ENCODE measurements around the gene FAM168A. TPM values are rescaled to one million over a fixed set of nuclear protein-coding genes. Genes with fewer than 3 reads are reported as not detected.

FAM168A gene
- total RNA-seq, 4 donors from 2014 or later = 17.5 to 43.4 (median 23.3) TPM

- H3K9me3 ChIP-seq = no peaks in the 10 kb centered on the region
- intact Hi-C loops (cut with DNase I; ENCODE audit: low total_unique reads) (no loop called here), in situ Hi-C loops (cut with MboI; ENCODE audit: low pct_ligation_motif_present in 1 of 4, low pct_unique_long_range_greater_than_20kb in 1 of 4, low sequenced_read_pairs in 3 of 4) (no loop called here)
- no peaks in the 10 kb centered on the region for H3K27me3 ChIP-seq
- no peak overlapping the region for H3K4me3 ChIP-seq
- H3K36me3 ChIP-seq = no peaks in the 10 kb centered on the region
- H3K4me1 ChIP-seq = no peaks in the 10 kb centered on the region
- TF ChIP-seq POLR2A (IDR thresholded peaks at IDR 0.05) (no peak), EP300 (IDR thresholded peaks at IDR 0.05; ENCODE audit: low read depth) (no peak), POLR2AphosphoS5 (IDR thresholded peaks at IDR 0.05) (no peak)
- TF ChIP-seq, protein P1, sequence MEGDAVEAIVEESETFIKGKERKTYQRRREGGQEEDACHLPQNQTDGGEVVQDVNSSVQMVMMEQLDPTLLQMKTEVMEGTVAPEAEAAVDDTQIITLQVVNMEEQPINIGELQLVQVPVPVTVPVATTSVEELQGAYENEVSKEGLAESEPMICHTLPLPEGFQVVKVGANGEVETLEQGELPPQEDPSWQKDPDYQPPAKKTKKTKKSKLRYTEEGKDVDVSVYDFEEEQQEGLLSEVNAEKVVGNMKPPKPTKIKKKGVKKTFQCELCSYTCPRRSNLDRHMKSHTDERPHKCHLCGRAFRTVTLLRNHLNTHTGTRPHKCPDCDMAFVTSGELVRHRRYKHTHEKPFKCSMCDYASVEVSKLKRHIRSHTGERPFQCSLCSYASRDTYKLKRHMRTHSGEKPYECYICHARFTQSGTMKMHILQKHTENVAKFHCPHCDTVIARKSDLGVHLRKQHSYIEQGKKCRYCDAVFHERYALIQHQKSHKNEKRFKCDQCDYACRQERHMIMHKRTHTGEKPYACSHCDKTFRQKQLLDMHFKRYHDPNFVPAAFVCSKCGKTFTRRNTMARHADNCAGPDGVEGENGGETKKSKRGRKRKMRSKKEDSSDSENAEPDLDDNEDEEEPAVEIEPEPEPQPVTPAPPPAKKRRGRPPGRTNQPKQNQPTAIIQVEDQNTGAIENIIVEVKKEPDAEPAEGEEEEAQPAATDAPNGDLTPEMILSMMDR (IDR thresholded peaks at IDR 0.05) = no peak
- WGBS, 2 donors (ENCODE audit: low coverage in 1 of 2) = 89% methylated on average over 19 of the region's 19 CpGs; no CpG with 5 or more reads in 1 of the 2 donors
- no peak for DNase-seq
- no peak overlapping the region for H3K27ac ChIP-seq
Observed at GRCh38 chr11:73359930-73360742, 237.8 kb downstream of the FAM168A start.

DNA sequence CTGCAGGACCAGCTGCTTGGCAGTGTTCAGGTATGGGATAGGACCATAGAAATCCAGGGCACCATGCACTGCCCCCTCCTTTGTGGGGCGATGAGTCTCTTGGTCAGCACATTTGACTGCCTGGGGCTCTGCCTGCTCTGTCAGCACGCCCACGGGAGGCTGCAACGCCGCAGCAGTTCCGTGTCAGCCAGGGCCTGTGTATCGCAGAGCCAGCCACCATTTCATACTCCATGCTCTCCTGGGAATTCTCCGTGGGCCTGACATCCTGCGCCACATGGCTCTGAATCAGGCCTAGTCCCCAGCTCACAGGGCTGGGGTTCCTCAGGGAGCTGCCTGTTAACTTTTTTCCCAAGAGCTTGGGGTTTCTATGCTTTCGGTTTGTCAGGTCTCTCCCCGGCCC lies 238.6 kb downstream of the FAM168A start:
- WGBS, 2 donors (ENCODE audit: low coverage in 1 of 2) = 86% methylated on average over 11 of the region's 11 CpGs; no CpG with 5 or more reads in 1 of the 2 donors
- H3K27me3 ChIP-seq = no peaks in the 10 kb centered on the region
- H3K4me1 ChIP-seq = no peaks in the 10 kb centered on the region
- no peaks in the 10 kb centered on the region for H3K36me3 ChIP-seq
- in situ Hi-C loops (cut with MboI; ENCODE audit: low pct_ligation_motif_present in 1 of 4, low pct_unique_long_range_greater_than_20kb in 1 of 4, low sequenced_read_pairs in 3 of 4) = no loop called here
- no peak for DNase-seq
- TF ChIP-seq POLR2AphosphoS5 (IDR thresholded peaks at IDR 0.05) (no peak), EP300 (IDR thresholded peaks at IDR 0.05; ENCODE audit: low read depth) (no peak), POLR2A (IDR thresholded peaks at IDR 0.05) (no peak)
- TF ChIP-seq, protein P1 (IDR thresholded peaks at IDR 0.05) = no peak
- no peak overlapping the region for H3K4me3 ChIP-seq
- H3K9me3 ChIP-seq = no peaks in the 10 kb centered on the region
- intact Hi-C loops (cut with DNase I; ENCODE audit: low total_unique reads) = no loop called here
- H3K27ac ChIP-seq = no peak overlapping the region

DNA sequence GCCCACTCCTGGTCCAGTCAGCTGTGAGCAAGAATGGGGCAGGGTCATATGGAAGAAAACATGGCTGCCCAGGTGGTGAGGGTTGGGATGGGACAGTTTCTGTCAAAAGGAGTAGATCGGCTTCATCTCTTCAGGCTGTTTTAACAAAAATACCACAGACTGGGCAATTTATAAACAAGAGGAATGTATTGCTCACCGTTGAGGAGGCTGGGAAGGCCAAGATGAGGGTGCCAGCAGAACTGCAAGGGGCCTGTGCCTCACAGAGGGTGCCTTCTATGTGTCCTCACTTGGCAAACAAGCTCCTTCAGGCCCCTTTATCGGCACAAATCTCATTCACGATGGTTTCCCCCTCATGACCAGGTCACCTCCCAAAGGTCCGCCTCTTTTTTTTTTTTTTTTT lies 239.8 kb downstream of the FAM168A start:
- 80 to 100% methylated on average over 2 to 5 of the region's 5 CpGs for WGBS, 2 donors (ENCODE audit: low coverage in 1 of 2)
- intact Hi-C loops (cut with DNase I; ENCODE audit: low total_unique reads) (no loop called here), in situ Hi-C loops (cut with MboI; ENCODE audit: low pct_ligation_motif_present in 1 of 4, low pct_unique_long_range_greater_than_20kb in 1 of 4, low sequenced_read_pairs in 3 of 4) (no loop called here)
- Histone ChIP-seq H3K27me3 (no peaks in the 10 kb centered on the region), H3K36me3 (no peaks in the 10 kb centered on the region), H3K9me3 (no peaks in the 10 kb centered on the region), H3K4me3 (no peak overlapping the region), H3K27ac (no peak overlapping the region), H3K4me1 (no peaks in the 10 kb centered on the region)
- DNase-seq = no peak
- no peak for TF ChIP-seq POLR2AphosphoS5 (IDR thresholded peaks at IDR 0.05)
- TF ChIP-seq EP300 (IDR thresholded peaks at IDR 0.05; ENCODE audit: low read depth) = no peak
- TF ChIP-seq POLR2A (IDR thresholded peaks at IDR 0.05) = no peak
- TF ChIP-seq, protein P1 (IDR thresholded peaks at IDR 0.05) = no peak

- no peak for TF ChIP-seq EP300 (IDR thresholded peaks at IDR 0.05; ENCODE audit: low read depth)
- TF ChIP-seq, protein P1 (IDR thresholded peaks at IDR 0.05) = no peak
- TF ChIP-seq POLR2AphosphoS5 (IDR thresholded peaks at IDR 0.05) = no peak
- no peak for TF ChIP-seq POLR2A (IDR thresholded peaks at IDR 0.05)
- WGBS, 2 donors (ENCODE audit: low coverage in 1 of 2) = 92 to 100% methylated on average over 1 to 22 of the region's 22 CpGs
- no peaks in the 10 kb centered on the region for H3K9me3 ChIP-seq
- intact Hi-C loops (cut with DNase I; ENCODE audit: low total_unique reads) = no loop called here
- H3K4me3 ChIP-seq = no peak overlapping the region
- H3K4me1 ChIP-seq = no peaks in the 10 kb centered on the region
- H3K27ac ChIP-seq = no peak overlapping the region
- H3K36me3 ChIP-seq = no peaks in the 10 kb centered on the region
- in situ Hi-C loops (cut with MboI; ENCODE audit: low pct_ligation_motif_present in 1 of 4, low pct_unique_long_range_greater_than_20kb in 1 of 4, low sequenced_read_pairs in 3 of 4) = no loop called here
- no peaks in the 10 kb centered on the region for H3K27me3 ChIP-seq
- DNase-seq = no peak
Observed at GRCh38 chr11:73356979-73357860, 240.7 kb downstream of the FAM168A start.
